ENCODE measurements around the gene CIAPIN1. TPM values are rescaled to one million over a fixed set of nuclear protein-coding genes. Genes with fewer than 3 reads are reported as not detected.

The CIAPIN1 gene
- total RNA-seq (2022; extraction: Qiagen RNA extraction; ENCODE audit: low read depth): 69.6 to 90.0 TPM (median 71.2 TPM) in 5 replicates

GRCh38 chr16:57447186-57447962 lies at the start of gene CIAPIN1, which contains the start of gene COQ9:
CIAPIN1 (minus strand) TSS chr16:57447385; CDS start chr16:57440928, 6,457 bp downstream.
COQ9 (plus strand) TSS chr16:57447479; CDS start chr16:57447506, 27 bp downstream.

GRCh38 chr16:57485916-57486857 lies 39.0 kb upstream of the CIAPIN1 start, which contains the start of gene DOK4:
DOK4 (minus strand) TSS chr16:57486493; CDS start chr16:57479507, 6,986 bp downstream.

GRCh38 chr16:57462209-57462977 lies 15.2 kb upstream of the CIAPIN1 start, which contains the start of gene POLR2C:
POLR2C (plus strand) TSS chr16:57462679; CDS start chr16:57462725, 46 bp downstream.

GRCh38 chr16:57403965-57404817 lies 43.0 kb downstream of the CIAPIN1 start, which contains the start of gene CCL17:
CCL17 (plus strand) TSS chr16:57404767; CDS start chr16:57413933, 9,166 bp downstream.

Other genes with a start within 250 kb of the CIAPIN1 start
- gene ARL2BP, start 202.1 kb downstream of the CIAPIN1 start, total RNA-seq (2022; extraction: Qiagen RNA extraction; ENCODE audit: low read depth): 65.8 to 74.4 TPM (median 73.4 TPM) in 5 replicates
- gene PLLP, start 162.7 kb downstream of the CIAPIN1 start, total RNA-seq (2022; extraction: Qiagen RNA extraction; ENCODE audit: low read depth): 1.2 to 1.9 TPM (median 1.7 TPM) in 5 replicates
- gene CCL22, start 88.6 kb downstream of the CIAPIN1 start, total RNA-seq (2022; extraction: Qiagen RNA extraction; ENCODE audit: low read depth): 0.02 to 0.09 TPM (median 0.06 TPM) in 3 of 5 replicates, not detected in the others
- 0.07 to 0.15 TPM (median 0.12 TPM) in 5 replicates for gene CX3CL1, start 74.9 kb downstream of the CIAPIN1 start, total RNA-seq (2022; extraction: Qiagen RNA extraction; ENCODE audit: low read depth)
- not detected in 5 replicates for gene CCL17, start 42.6 kb downstream of the CIAPIN1 start, total RNA-seq (2022; extraction: Qiagen RNA extraction; ENCODE audit: low read depth)
- 42.8 to 54.2 TPM (median 53.5 TPM) in 5 replicates for gene COQ9, start 94 bp upstream of the CIAPIN1 start, total RNA-seq (2022; extraction: Qiagen RNA extraction; ENCODE audit: low read depth)
- gene POLR2C, start 15.3 kb upstream of the CIAPIN1 start, total RNA-seq (2022; extraction: Qiagen RNA extraction; ENCODE audit: low read depth): 109 to 165 TPM (median 112 TPM) in 5 replicates
- 34.6 to 44.9 TPM (median 41.6 TPM) in 5 replicates for gene DOK4, start 39.1 kb upstream of the CIAPIN1 start, total RNA-seq (2022; extraction: Qiagen RNA extraction; ENCODE audit: low read depth)
- gene CCDC102A, start 89.2 kb upstream of the CIAPIN1 start, total RNA-seq (2022; extraction: Qiagen RNA extraction; ENCODE audit: low read depth): 6.9 to 10.9 TPM (median 9.9 TPM) in 5 replicates
- 0.05 to 0.07 TPM (median 0.07 TPM) in 3 of 5 replicates, not detected in the others for gene ADGRG5, start 95.3 kb upstream of the CIAPIN1 start, total RNA-seq (2022; extraction: Qiagen RNA extraction; ENCODE audit: low read depth)
- 161 to 247 TPM (median 200 TPM) in 5 replicates for gene ADGRG1, start 181.2 kb upstream of the CIAPIN1 start, total RNA-seq (2022; extraction: Qiagen RNA extraction; ENCODE audit: low read depth)
- gene ADGRG3, start 220.9 kb upstream of the CIAPIN1 start, total RNA-seq (2022; extraction: Qiagen RNA extraction; ENCODE audit: low read depth): 0.22 to 0.87 TPM (median 0.54 TPM) in 5 replicates
- gene DRC7, start 247.4 kb upstream of the CIAPIN1 start, total RNA-seq (2022; extraction: Qiagen RNA extraction; ENCODE audit: low read depth): 0.05 to 0.59 TPM (median 0.10 TPM) in 5 replicates